Measurements from ENCODE around the gene TMEM51.

The TMEM51 gene

DNA sequence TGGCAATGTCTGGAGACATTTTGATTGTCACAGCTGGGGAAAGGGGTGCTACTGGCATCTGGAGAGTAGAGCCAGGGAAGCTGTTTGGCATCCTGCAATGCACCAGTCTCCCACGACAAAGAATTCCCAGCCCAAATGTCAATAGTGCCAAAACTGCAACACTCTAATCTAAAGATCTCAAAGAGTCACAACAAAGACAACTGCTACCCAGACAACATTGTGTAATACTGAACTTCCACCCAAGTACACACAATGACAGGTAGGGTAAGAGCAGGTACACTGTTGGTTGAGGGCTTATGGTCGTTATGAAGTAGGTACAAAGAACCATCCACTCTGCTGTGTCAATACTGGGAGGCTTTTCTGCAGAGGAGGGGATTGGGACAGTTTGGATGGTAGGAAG, 8.2 kb upstream of the TMEM51 start:
- H3K4me1 ChIP-seq (ENCODE audit: control insufficient read depth, insufficient read depth, low read length) = peaks cover 9% of the 10 kb centered on the region; the same call in 1 of the 2 replicates
- H3K4me3 ChIP-seq (ENCODE audit: low read depth, low read length) = no peak overlapping the region
- H3K27ac ChIP-seq (ENCODE audit: low read depth, low read length) = no peak overlapping the region
- no peak overlapping the region for H3K9ac ChIP-seq (ENCODE audit: low read length)
- peaks cover 4% of the 10 kb centered on the region; the same call in 1 of the 2 replicates for H3K9me3 ChIP-seq (ENCODE audit: control insufficient read depth, insufficient read depth, low read depth, low read length)
- no peaks in the 10 kb centered on the region for H3K36me3 ChIP-seq (ENCODE audit: control insufficient read depth, insufficient read depth, low read length)
- H3K27me3 ChIP-seq (ENCODE audit: control insufficient read depth, insufficient read depth, low read length) = peaks cover 13% of the 10 kb centered on the region; the same call in 1 of the 2 replicates

DNA sequence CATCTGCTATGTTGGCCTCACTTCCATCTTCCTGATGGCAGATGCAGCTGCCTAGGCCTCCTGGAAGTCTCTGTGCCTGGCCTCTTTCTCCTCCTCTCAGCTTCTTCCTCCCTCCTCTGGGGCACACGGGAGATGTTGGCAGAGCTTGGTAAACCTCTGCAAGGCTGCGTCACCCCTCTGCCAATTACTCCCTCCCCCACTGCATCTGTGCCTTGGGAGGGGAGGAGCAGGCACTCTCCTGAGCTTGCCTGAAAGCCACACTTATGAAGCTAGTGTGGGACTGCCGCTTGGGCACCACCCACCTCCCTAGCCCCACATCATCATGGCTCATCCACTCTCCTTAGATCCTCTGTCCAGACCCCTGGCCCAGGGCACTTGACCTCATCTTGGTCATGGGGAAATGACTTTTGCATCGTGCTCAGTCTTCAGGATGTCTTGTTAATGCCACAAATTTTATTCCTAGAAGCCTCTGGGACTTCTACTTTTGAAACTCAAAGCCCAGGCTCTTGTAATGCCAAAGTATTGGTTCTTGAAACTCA, 7.3 kb upstream of the TMEM51 start:
- peaks cover 20% of the 10 kb centered on the region; the same call in 1 of the 2 replicates for H3K27me3 ChIP-seq (ENCODE audit: control insufficient read depth, insufficient read depth, low read length)
- H3K9ac ChIP-seq (ENCODE audit: low read length) = no peak overlapping the region
- no peaks in the 10 kb centered on the region for H3K36me3 ChIP-seq (ENCODE audit: control insufficient read depth, insufficient read depth, low read length)
- H3K4me1 ChIP-seq (ENCODE audit: control insufficient read depth, insufficient read depth, low read length) = peaks cover 3% of the 10 kb centered on the region; the same call in 1 of the 2 replicates
- H3K9me3 ChIP-seq (ENCODE audit: control insufficient read depth, insufficient read depth, low read depth, low read length) = peaks cover 7% of the 10 kb centered on the region; the same call in 1 of the 2 replicates
- no peak overlapping the region for H3K27ac ChIP-seq (ENCODE audit: low read depth, low read length)
- no peak overlapping the region for H3K4me3 ChIP-seq (ENCODE audit: low read depth, low read length)

DNA sequence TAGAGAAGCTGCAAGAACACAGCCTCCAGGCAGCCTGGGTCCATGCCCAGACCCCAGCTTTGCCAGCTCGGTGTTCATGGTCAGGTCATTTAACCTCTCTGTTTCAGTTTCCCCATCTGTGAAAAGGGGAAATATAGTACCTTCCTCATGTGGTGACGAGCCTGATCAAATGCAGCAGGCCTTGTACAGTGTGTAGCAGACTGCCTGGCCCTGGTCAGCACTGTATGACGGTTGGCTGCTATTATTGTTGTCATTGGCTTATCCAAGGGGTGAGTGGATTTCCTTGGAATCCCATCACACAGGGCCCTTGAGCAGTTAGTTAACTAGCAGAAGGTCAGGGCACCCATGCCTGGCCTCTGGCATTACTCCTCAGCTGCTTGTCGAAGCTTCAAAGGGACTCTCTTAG, 6.6 kb upstream of the TMEM51 start:
- Histone ChIP-seq H3K36me3 (ENCODE audit: control insufficient read depth, insufficient read depth, low read length) (no peaks in the 10 kb centered on the region), H3K27me3 (ENCODE audit: control insufficient read depth, insufficient read depth, low read length) (peaks cover 26% of the 10 kb centered on the region; the same call in 1 of the 2 replicates), H3K9ac (ENCODE audit: low read length) (no peak overlapping the region), H3K4me3 (ENCODE audit: low read depth, low read length) (no peak overlapping the region), H3K9me3 (ENCODE audit: control insufficient read depth, insufficient read depth, low read depth, low read length) (peaks cover 7% of the 10 kb centered on the region; the same call in 1 of the 2 replicates), H3K4me1 (ENCODE audit: control insufficient read depth, insufficient read depth, low read length) (peaks cover 7% of the 10 kb centered on the region; the same call in 1 of the 2 replicates), H3K27ac (ENCODE audit: low read depth, low read length) (no peak overlapping the region)

DNA sequence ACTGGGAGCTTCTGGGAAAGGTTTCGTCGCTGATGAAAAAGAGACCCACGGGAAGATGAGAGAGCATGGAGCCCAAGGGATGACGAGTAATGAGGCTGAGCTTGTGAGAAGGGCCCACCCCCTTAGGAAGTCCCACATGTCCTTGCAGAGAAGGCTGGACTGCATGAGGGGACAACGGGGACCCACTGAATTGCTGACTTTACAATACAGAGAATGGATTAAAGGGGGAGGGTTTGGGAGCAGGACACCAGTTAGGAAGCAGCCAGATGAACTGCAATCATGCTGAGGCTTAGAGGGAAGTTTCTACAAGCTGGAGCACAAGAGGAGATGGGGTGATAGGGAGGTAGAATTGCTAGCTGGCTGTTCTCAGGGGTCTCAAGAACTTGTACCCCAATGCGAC, 5.5 kb upstream of the TMEM51 start:
- Histone ChIP-seq H3K27ac (ENCODE audit: low read depth, low read length) (no peak overlapping the region), H3K36me3 (ENCODE audit: control insufficient read depth, insufficient read depth, low read length) (no peaks in the 10 kb centered on the region), H3K9me3 (ENCODE audit: control insufficient read depth, insufficient read depth, low read depth, low read length) (peaks cover 5% of the 10 kb centered on the region; the same call in 1 of the 2 replicates), H3K4me1 (ENCODE audit: control insufficient read depth, insufficient read depth, low read length) (peaks cover 9% of the 10 kb centered on the region; the same call in 1 of the 2 replicates), H3K4me3 (ENCODE audit: low read depth, low read length) (no peak overlapping the region), H3K27me3 (ENCODE audit: control insufficient read depth, insufficient read depth, low read length) (peaks cover 29% of the 10 kb centered on the region; the same call in 1 of the 2 replicates), H3K9ac (ENCODE audit: low read length) (no peak overlapping the region)

- Histone ChIP-seq H3K9ac (ENCODE audit: low read length) (no peak overlapping the region), H3K27ac (ENCODE audit: low read depth, low read length) (no peak overlapping the region), H3K4me3 (ENCODE audit: low read depth, low read length) (no peak overlapping the region), H3K4me1 (ENCODE audit: control insufficient read depth, insufficient read depth, low read length) (peaks cover 9% of the 10 kb centered on the region; the same call in 1 of the 2 replicates), H3K9me3 (ENCODE audit: control insufficient read depth, insufficient read depth, low read depth, low read length) (peaks cover 5% of the 10 kb centered on the region; the same call in 1 of the 2 replicates), H3K27me3 (ENCODE audit: control insufficient read depth, insufficient read depth, low read length) (peaks cover 29% of the 10 kb centered on the region; the same call in 1 of the 2 replicates), H3K36me3 (ENCODE audit: control insufficient read depth, insufficient read depth, low read length) (no peaks in the 10 kb centered on the region)
Measured at GRCh38 chr1:15148475-15148874, 5.1 kb upstream of the TMEM51 start.

GRCh38 chr1:15148941-15149340, 4.6 kb upstream of the TMEM51 start:
- Histone ChIP-seq H3K27ac (ENCODE audit: low read depth, low read length) (no peak overlapping the region), H3K9ac (ENCODE audit: low read length) (no peak overlapping the region), H3K4me1 (ENCODE audit: control insufficient read depth, insufficient read depth, low read length) (peaks cover 9% of the 10 kb centered on the region; the same call in 1 of the 2 replicates), H3K36me3 (ENCODE audit: control insufficient read depth, insufficient read depth, low read length) (no peaks in the 10 kb centered on the region), H3K27me3 (ENCODE audit: control insufficient read depth, insufficient read depth, low read length) (peaks cover 29% of the 10 kb centered on the region; the same call in 1 of the 2 replicates), H3K9me3 (ENCODE audit: control insufficient read depth, insufficient read depth, low read depth, low read length) (peaks cover 5% of the 10 kb centered on the region; the same call in 1 of the 2 replicates), H3K4me3 (ENCODE audit: low read depth, low read length) (no peak overlapping the region)

- H3K4me1 ChIP-seq (ENCODE audit: control insufficient read depth, insufficient read depth, low read length) = peaks cover 17% of the 10 kb centered on the region
- peaks cover 40% of the 10 kb centered on the region for H3K27me3 ChIP-seq (ENCODE audit: control insufficient read depth, insufficient read depth, low read length)
- H3K36me3 ChIP-seq (ENCODE audit: control insufficient read depth, insufficient read depth, low read length) = no peaks in the 10 kb centered on the region
Measured at GRCh38 chr1:15150376-15150775, 3.2 kb upstream of the TMEM51 start.

GRCh38 chr1:15151377-15151806, 2.2 kb upstream of the TMEM51 start:
- peak overlapping the region; percentile 87 for H3K9ac ChIP-seq (ENCODE audit: low read length)
- H3K4me1 ChIP-seq (ENCODE audit: control insufficient read depth, insufficient read depth, low read length) = peaks cover 23% of the 10 kb centered on the region
- no peak overlapping the region; the same call in 1 of the 2 replicates for H3K27ac ChIP-seq (ENCODE audit: low read depth, low read length)
- no peak overlapping the region; the same call in 1 of the 2 replicates for H3K4me3 ChIP-seq (ENCODE audit: low read depth, low read length)
- peaks cover 5% of the 10 kb centered on the region; the same call in 1 of the 2 replicates for H3K9me3 ChIP-seq (ENCODE audit: control insufficient read depth, insufficient read depth, low read depth, low read length)
- peaks cover 40% of the 10 kb centered on the region for H3K27me3 ChIP-seq (ENCODE audit: control insufficient read depth, insufficient read depth, low read length)
- no peaks in the 10 kb centered on the region for H3K36me3 ChIP-seq (ENCODE audit: control insufficient read depth, insufficient read depth, low read length)

More at GRCh38 chr1:15150376-15150775, 3.2 kb upstream of the TMEM51 start:
- H3K9ac ChIP-seq (ENCODE audit: low read length) = no peak overlapping the region
- peaks cover 5% of the 10 kb centered on the region; the same call in 1 of the 2 replicates for H3K9me3 ChIP-seq (ENCODE audit: control insufficient read depth, insufficient read depth, low read depth, low read length)
- H3K27ac ChIP-seq (ENCODE audit: low read depth, low read length) = no peak overlapping the region
- no peak overlapping the region for H3K4me3 ChIP-seq (ENCODE audit: low read depth, low read length)

- Histone ChIP-seq H3K9me3 (ENCODE audit: control insufficient read depth, insufficient read depth, low read depth, low read length) (peaks cover 5% of the 10 kb centered on the region; the same call in 1 of the 2 replicates), H3K9ac (ENCODE audit: low read length) (peak overlapping the region; percentile 87), H3K4me3 (ENCODE audit: low read depth, low read length) (peak overlapping the region; percentile 90), H3K27me3 (ENCODE audit: control insufficient read depth, insufficient read depth, low read length) (peaks cover 38% of the 10 kb centered on the region), H3K4me1 (ENCODE audit: control insufficient read depth, insufficient read depth, low read length) (peaks cover 23% of the 10 kb centered on the region), H3K27ac (ENCODE audit: low read depth, low read length) (no peak overlapping the region), H3K36me3 (ENCODE audit: control insufficient read depth, insufficient read depth, low read length) (no peaks in the 10 kb centered on the region)
Measured at GRCh38 chr1:15151871-15152270, 1.7 kb upstream of the TMEM51 start.

GRCh38 chr1:15152318-15153183, 996 bp upstream of the TMEM51 start:
- Histone ChIP-seq H3K36me3 (ENCODE audit: control insufficient read depth, insufficient read depth, low read length) (no peaks in the 10 kb centered on the region), H3K9ac (ENCODE audit: low read length) (peak overlapping the region; percentile 87), H3K27me3 (ENCODE audit: control insufficient read depth, insufficient read depth, low read length) (peaks cover 35% of the 10 kb centered on the region), H3K9me3 (ENCODE audit: control insufficient read depth, insufficient read depth, low read depth, low read length) (peaks cover 5% of the 10 kb centered on the region; the same call in 1 of the 2 replicates), H3K4me3 (ENCODE audit: low read depth, low read length) (peak overlapping the region; percentile 90), H3K27ac (ENCODE audit: low read depth, low read length) (peak overlapping the region; percentile 49; the same call in 1 of the 2 replicates), H3K4me1 (ENCODE audit: control insufficient read depth, insufficient read depth, low read length) (peaks cover 30% of the 10 kb centered on the region)
